GM12865 (cell line): ENCODE results near the gene SLC6A11.

Experiments used
- DNase-seq: peaks from one replicate; pipeline ENCODE4 v3.0.0; 2010; ENCODE audit warnings: low read depth
- H3K4me3 ChIP-seq: 2 replicates; pipeline ENCODE4 v1.5.1; 2011; ENCODE audit warnings: mild to moderate bottlenecking, low read depth, low read length, control low read depth
- TF ChIP-seq, protein P1 (sequence below): IDR thresholded peaks from 2 replicates; pipeline ENCODE4 v1.5.1; 2011; ENCODE audit warnings: low read length, control low read depth, low read depth, inconsistent platforms; ENCODE audit not compliant: insufficient read depth; ENCODE audit errors: missing control alignments

Gene SLC6A11

DNA sequence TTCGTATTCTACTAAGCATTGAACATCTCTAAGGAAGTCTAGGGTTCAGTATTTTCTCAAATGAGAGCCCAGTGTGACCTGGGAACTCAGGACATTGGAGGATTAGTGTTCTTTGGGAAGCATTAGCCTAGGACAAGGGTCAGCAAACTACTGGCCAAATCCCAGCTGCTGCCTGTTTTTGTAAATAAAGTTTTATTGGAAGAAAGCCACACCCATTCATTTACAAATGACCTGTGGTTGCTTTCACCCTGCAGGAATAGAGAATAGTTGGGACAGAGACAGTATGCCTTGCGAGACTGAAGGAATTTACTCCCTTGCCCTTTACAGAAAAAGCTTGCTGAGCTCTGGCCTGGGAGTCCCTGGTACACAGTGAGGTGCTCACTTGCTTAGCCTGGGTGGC, 20.6 kb downstream of the SLC6A11 start:
- TF ChIP-seq, protein P1, sequence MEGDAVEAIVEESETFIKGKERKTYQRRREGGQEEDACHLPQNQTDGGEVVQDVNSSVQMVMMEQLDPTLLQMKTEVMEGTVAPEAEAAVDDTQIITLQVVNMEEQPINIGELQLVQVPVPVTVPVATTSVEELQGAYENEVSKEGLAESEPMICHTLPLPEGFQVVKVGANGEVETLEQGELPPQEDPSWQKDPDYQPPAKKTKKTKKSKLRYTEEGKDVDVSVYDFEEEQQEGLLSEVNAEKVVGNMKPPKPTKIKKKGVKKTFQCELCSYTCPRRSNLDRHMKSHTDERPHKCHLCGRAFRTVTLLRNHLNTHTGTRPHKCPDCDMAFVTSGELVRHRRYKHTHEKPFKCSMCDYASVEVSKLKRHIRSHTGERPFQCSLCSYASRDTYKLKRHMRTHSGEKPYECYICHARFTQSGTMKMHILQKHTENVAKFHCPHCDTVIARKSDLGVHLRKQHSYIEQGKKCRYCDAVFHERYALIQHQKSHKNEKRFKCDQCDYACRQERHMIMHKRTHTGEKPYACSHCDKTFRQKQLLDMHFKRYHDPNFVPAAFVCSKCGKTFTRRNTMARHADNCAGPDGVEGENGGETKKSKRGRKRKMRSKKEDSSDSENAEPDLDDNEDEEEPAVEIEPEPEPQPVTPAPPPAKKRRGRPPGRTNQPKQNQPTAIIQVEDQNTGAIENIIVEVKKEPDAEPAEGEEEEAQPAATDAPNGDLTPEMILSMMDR, result no peak
- DNase-seq, result no peak
- no peak overlapping the region for H3K4me3 ChIP-seq

DNA sequence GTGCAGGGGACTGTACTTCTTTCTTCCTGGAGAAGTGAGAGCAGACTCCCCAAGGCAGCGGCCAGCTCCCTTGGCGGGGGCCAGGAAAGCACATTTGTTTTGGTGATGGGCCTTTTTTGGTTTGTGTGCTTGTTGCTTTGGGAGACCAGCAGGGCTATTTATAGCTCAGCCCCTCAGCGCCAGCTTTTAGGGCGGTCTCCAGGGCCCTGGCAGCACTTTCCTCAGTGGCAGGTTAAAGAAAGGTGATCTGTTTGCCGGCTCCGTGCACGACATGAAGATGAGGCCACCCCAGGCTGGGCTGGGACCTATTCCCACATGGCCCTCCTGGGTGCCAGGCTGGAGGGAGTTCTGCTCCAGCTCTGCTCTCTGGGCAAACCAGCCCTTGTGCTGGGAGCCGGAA, 21.8 kb downstream of the SLC6A11 start:
- TF ChIP-seq, protein P1, result no peak

DNA sequence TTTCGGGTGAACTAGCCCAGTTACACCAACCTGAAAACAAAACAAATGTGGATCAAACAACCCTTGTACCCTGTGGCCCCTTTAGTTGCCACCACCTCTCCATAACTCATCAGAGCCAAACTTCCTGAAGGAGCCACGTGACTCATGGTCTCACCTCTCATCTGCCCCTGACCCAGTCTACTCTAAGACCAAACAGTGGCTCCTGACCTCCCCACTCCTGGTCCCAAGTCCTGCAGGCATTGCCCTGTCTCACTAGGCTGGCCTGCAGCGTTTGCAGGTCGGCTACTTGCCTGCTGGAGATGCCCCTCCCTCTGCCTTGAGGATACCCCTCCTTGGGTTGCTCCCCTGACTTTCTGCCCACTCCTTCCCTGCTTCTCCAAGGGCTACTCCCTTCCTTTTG, 23.1 kb downstream of the SLC6A11 start:
- no peak overlapping the region for H3K4me3 ChIP-seq
- no peak for DNase-seq
- TF ChIP-seq, protein P1, result no peak

More for the DNA sequence above, 21.8 kb downstream of the SLC6A11 start:
- no peak overlapping the region for H3K4me3 ChIP-seq
- no peak for DNase-seq

DNA sequence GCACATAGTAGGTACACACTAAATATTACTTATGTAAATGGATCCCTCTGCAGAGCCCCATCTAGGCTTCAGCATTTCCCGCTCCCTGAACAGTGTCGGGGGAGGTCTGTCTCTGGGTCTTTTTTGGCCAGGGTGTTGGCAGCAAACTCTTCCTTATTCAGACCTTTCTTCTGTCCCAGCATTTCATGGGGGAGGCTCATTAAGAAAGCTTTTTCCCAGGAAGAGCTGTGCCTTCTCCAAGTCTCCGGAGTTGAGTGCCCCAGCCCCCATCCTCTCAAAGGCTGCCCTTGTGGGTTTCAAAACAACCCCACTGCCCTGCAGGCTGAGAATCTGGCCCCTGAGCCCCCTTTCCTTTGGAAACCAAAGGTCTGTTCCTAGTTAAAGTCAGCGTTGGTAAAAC, 25.1 kb downstream of the SLC6A11 start:
- TF ChIP-seq, protein P1, result no peak
- no peak overlapping the region for H3K4me3 ChIP-seq
- no peak for DNase-seq

DNA sequence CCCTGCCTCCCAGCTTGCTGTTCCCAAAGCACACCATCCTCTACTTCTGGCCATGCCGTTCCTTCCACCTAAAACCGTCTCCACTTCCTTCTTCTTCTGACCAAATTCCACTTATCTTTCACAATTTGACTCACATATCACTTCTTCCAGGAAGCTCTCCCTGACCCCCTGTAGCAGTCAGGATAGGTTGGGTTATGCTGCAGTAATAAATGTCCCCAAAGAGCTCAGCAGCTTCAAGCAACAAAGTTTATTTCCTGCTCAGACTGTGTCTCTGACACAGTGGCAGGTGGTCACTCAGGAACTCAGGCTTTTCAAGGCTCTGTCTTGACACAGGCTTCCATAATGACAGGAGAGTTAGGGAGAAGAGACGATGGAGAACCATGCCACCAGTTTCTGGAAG, 27.4 kb downstream of the SLC6A11 start:
- TF ChIP-seq, protein P1, result no peak

DNA sequence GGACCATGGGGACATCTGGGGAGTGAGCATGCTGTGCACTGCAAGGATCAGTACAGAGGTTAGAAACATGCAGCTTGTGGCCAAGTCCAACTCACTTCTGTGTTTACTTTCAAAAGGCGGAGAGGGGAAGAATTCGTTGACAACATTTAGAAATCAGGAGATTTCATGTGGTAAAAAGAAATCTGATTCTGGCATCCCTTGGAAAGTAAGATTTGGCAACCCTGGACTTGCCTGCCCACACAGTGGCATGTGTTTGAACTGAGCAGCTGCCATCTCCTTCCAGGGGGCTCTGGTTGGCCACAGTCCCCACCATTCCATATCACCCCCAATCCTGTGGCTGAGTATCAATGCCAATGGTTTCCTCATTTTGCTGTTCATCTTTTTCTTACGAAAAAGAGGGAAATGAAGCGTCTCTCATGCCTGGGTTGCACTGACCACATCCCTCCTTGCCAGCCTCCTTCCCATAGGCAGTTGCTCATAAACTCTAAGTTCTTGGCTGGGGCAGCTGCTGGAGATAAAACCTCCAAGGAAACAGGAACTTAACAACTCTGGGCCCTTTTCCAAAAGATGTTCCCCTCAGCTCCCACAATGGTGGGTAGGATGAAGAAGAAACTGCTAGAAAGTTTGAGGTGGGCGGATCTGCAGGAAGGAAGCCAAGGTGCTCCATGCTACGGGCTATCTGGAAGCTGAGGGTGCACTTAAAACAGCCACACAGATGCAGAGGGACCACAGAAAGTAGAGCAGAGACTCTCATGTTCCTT, 29.2 kb downstream of the SLC6A11 start:
- H3K4me3 ChIP-seq, result no peak overlapping the region
- no peak for DNase-seq
- TF ChIP-seq, protein P1, result no peak

More for the DNA sequence above, 27.4 kb downstream of the SLC6A11 start:
- H3K4me3 ChIP-seq, result no peak overlapping the region
- no peak for DNase-seq
